ENCODE results near the gene NDUFAF8. TPM values are rescaled to one million over a fixed set of nuclear protein-coding genes. Genes with fewer than 3 reads are reported as not detected.

Gene NDUFAF8
- total RNA-seq, 1 experiment from 2014 or later = 60.1 TPM

DNA sequence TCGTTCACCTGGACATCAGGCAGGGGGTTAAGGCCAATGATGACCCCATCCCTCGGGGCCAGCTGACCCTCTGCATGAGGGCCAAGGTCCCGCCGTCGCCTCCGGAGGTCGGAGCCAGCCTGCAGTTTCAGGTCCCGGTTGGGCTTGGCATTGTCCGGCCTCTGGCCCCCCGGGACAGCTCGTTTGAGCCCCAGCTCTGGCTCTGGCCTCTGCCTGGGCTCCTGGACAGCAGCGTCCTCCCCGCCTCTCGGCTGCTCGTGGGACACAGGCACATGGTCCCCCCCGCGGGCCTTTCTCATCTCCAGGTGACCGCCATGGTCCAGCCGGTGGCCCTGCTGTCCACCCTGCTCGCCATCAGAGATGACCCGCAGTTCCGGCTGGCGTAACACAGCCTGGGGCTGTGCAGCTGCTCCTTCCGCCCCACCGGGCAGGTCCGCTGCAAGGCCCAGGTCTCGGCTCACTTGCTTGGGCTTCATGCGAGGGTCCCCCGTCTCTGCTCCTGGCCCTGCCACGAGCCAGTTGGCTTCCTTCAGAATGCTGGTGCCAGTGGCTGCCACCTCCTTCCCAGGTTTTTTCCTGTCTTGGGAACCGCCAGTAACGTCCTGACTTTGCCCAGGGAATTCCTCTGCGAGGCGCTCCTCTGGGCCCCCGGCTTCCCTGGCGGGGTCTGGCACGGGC is 6.7 kb downstream of the NDUFAF8 start:
- H4K91ac ChIP-seq (ENCODE audit: insufficient read length, low read depth, low read length) = no peak overlapping the region
- Mint-ChIP-seq H3K27ac (no peak overlapping the region), H3K9me3 (no peaks in the 10 kb centered on the region; a peak in 1 of 5 replicates), H3K4me1 (peaks cover 11 to 18% of the 10 kb centered on the region in 2 experiments), H3K4me3 (no peak overlapping the region), H3K27me3 (ENCODE audit: low read depth) (peaks cover 3% of the 10 kb centered on the region), H3K36me3 (ENCODE audit: insufficient read depth in 1 of 3, low read depth in 3 of 3) (peaks cover 4 to 19% (median 12%) of the 10 kb centered on the region in 3 experiments; a peak in 6 of 7 replicates)
- H3K27ac ChIP-seq (ENCODE audit: insufficient read length, low read depth, low read length) = no peak overlapping the region
- no peak overlapping the region for H4K5ac ChIP-seq (ENCODE audit: insufficient read length, low read depth, low read length)
- H2BK15ac ChIP-seq (ENCODE audit: low read depth, low read length) = no peak overlapping the region
- no peak overlapping the region for H2BK12ac ChIP-seq (ENCODE audit: insufficient read length, low read depth, low read length)
- H3K27me3 ChIP-seq (ENCODE audit: insufficient read depth, low read length) = no peaks in the 10 kb centered on the region
- TF ChIP-seq, protein P1, sequence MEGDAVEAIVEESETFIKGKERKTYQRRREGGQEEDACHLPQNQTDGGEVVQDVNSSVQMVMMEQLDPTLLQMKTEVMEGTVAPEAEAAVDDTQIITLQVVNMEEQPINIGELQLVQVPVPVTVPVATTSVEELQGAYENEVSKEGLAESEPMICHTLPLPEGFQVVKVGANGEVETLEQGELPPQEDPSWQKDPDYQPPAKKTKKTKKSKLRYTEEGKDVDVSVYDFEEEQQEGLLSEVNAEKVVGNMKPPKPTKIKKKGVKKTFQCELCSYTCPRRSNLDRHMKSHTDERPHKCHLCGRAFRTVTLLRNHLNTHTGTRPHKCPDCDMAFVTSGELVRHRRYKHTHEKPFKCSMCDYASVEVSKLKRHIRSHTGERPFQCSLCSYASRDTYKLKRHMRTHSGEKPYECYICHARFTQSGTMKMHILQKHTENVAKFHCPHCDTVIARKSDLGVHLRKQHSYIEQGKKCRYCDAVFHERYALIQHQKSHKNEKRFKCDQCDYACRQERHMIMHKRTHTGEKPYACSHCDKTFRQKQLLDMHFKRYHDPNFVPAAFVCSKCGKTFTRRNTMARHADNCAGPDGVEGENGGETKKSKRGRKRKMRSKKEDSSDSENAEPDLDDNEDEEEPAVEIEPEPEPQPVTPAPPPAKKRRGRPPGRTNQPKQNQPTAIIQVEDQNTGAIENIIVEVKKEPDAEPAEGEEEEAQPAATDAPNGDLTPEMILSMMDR (conservative IDR thresholded peaks at IDR 0.05) = no peak
- H3K9ac ChIP-seq (ENCODE audit: extremely low read depth, insufficient read length, low read length) = no peak overlapping the region
- no peak overlapping the region for H3T11ph ChIP-seq (ENCODE audit: low read length)
- no peaks in the 10 kb centered on the region for H3K9me3 ChIP-seq (ENCODE audit: control insufficient read depth, low read depth, low read length)
- no peak overlapping the region for H2BK5ac ChIP-seq (ENCODE audit: insufficient read length, low read length)
- no peaks in the 10 kb centered on the region for H3K4me1 ChIP-seq (ENCODE audit: insufficient read depth, low read length)
- no peak overlapping the region for H3K18ac ChIP-seq (ENCODE audit: insufficient read length, low read depth, low read length)
- H3K56ac ChIP-seq (ENCODE audit: insufficient read length, low read depth, low read length) = no peak overlapping the region
- no peak overlapping the region for H3K4me2 ChIP-seq (ENCODE audit: insufficient read depth, insufficient read length, low read length)
- no peaks in the 10 kb centered on the region for H3K23me2 ChIP-seq (ENCODE audit: insufficient read length, low read depth, low read length, poor library complexity, severe bottlenecking)
- no peak overlapping the region for H3K14ac ChIP-seq (ENCODE audit: insufficient read depth, low read length)
- peaks cover 3% of the 10 kb centered on the region for H4K20me1 ChIP-seq (ENCODE audit: control insufficient read depth, insufficient read depth, insufficient read length)
- H2BK20ac ChIP-seq (ENCODE audit: low read depth, low read length, poor library complexity, severe bottlenecking) = no peak overlapping the region
- H2AFZ ChIP-seq (ENCODE audit: low read length) = no peak overlapping the region
- no peak overlapping the region for H3K23ac ChIP-seq (ENCODE audit: insufficient read length, low read depth, low read length)
- no peak overlapping the region for H4K8ac ChIP-seq (replicated peaks; ENCODE audit: insufficient read length, low read depth, low read length)
- DNase-seq = no peak
- no CpG with 5 or more reads among the region's 37 CpGs for WGBS (ENCODE audit: extremely low coverage, insufficient read length, low lambda C conversion rate)
- H3K79me2 ChIP-seq (ENCODE audit: insufficient read depth, low read length) = no peaks in the 10 kb centered on the region
- no peaks in the 10 kb centered on the region for H3K79me1 ChIP-seq (ENCODE audit: insufficient read depth, low read depth, low read length, poor library complexity, severe bottlenecking)
- no peak overlapping the region for H3K4ac ChIP-seq (ENCODE audit: low read depth, low read length)
- H2BK120ac ChIP-seq (ENCODE audit: low read depth, low read length, poor library complexity, severe bottlenecking) = no peak overlapping the region
- H2AK5ac ChIP-seq (ENCODE audit: insufficient read length, low read length) = no peak overlapping the region
